ENCODE measurements around the gene ETV2. TPM values are rescaled to one million over a fixed set of nuclear protein-coding genes. Genes with fewer than 3 reads are reported as not detected.
A peak's percentile ranks its signal among the peaks of the same experiment; 100 is the strongest.
"Not testable (repeated sequence)": the region's sequence is repeated elsewhere in the genome, so short reads cannot be mapped to it uniquely, and the experiment has no call there.

ETV2 gene, protein sequence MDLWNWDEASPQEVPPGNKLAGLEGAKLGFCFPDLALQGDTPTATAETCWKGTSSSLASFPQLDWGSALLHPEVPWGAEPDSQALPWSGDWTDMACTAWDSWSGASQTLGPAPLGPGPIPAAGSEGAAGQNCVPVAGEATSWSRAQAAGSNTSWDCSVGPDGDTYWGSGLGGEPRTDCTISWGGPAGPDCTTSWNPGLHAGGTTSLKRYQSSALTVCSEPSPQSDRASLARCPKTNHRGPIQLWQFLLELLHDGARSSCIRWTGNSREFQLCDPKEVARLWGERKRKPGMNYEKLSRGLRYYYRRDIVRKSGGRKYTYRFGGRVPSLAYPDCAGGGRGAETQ
- total RNA-seq, result 0.35 TPM in 1 of 2 replicates, not detected in the other

DNA sequence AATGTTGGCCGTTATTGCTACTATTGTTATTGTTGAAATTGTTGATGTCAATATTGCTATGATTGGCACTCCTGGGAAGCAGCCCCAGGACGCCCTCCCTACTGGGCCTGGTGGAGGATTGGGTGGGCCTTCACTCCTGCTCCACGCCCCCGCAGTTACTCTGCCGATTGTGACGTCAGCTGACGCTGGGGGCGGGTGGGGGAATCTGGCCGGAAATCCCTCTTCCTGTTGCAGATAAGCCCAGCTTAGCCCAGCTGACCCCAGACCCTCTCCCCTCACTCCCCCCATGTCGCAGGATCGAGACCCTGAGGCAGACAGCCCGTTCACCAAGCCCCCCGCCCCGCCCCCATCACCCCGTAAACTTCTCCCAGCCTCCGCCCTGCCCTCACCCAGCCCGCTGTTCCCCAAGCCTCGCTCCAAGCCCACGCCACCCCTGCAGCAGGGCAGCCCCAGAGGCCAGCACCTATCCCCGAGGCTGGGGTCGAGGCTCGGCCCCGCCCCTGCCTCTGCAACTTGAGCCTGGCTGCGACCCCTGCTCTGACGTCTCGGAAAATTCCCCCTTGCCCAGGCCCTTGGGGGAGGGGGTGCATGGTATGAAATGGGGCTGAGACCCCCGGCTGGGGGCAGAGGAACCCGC is at the start of gene ETV2:
ETV2 (plus strand) TSS at position 231 of the 637 bp plus-strand sequence. CDS start 716 bp downstream, outside the sequence.
- DNase-seq (ENCODE audit: low read depth), result no peak
- TF ChIP-seq, protein P1, sequence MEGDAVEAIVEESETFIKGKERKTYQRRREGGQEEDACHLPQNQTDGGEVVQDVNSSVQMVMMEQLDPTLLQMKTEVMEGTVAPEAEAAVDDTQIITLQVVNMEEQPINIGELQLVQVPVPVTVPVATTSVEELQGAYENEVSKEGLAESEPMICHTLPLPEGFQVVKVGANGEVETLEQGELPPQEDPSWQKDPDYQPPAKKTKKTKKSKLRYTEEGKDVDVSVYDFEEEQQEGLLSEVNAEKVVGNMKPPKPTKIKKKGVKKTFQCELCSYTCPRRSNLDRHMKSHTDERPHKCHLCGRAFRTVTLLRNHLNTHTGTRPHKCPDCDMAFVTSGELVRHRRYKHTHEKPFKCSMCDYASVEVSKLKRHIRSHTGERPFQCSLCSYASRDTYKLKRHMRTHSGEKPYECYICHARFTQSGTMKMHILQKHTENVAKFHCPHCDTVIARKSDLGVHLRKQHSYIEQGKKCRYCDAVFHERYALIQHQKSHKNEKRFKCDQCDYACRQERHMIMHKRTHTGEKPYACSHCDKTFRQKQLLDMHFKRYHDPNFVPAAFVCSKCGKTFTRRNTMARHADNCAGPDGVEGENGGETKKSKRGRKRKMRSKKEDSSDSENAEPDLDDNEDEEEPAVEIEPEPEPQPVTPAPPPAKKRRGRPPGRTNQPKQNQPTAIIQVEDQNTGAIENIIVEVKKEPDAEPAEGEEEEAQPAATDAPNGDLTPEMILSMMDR (conservative IDR thresholded peaks at IDR 0.05; ENCODE audit: low read depth, low read length), result no peak
- no peak within 1 kb of the TSS for H3K4me3 ChIP-seq (ENCODE audit: low read depth, low read length)

DNA sequence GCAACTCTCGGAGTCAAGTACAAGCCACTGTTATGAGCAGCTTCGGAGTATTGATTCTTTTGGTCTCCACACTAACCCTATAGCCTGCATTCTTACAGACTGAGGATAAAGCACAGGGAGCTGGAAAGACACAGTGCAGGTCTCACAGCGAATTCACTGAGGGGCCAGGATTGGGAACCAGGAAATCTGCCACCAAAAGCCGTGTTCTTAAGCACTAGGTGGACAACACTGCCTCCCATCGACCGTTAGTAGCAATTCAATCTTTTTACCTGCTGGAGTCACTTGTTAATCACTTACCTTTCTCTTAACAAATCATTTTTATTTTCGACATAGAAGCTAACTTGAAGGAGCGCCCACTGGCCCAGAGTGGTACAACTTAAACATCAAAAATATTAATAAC is 49.3 kb upstream of the ETV2 start:
- H3K4me3 ChIP-seq (ENCODE audit: low read depth, low read length), result no peak overlapping the region
- no peak for DNase-seq (ENCODE audit: low read depth)
- TF ChIP-seq, protein P1 (conservative IDR thresholded peaks at IDR 0.05; ENCODE audit: low read depth, low read length), result peak; percentile 79

DNA sequence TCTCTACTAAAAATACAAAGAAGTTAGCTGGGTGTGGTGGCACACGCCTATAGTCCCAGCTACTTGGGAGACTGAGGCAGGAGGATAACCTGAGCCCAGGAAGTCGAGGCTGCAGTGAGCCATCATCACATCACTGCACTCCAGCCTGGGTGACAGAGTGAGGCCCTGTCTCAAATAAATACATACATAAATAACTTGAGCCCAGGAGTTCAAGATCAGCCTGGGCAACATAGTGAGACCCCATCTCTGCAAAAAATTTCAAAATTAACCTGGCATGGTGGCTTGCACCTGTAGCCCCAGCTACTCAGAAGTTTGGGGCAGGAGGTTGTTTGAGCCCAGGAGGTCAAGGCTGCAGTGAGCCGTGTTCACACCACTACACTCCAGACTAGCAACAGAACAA is 46.5 kb upstream of the ETV2 start:
- H3K4me3 ChIP-seq (ENCODE audit: low read depth, low read length); DNase-seq (ENCODE audit: low read depth): not testable (repeated sequence)

DNA sequence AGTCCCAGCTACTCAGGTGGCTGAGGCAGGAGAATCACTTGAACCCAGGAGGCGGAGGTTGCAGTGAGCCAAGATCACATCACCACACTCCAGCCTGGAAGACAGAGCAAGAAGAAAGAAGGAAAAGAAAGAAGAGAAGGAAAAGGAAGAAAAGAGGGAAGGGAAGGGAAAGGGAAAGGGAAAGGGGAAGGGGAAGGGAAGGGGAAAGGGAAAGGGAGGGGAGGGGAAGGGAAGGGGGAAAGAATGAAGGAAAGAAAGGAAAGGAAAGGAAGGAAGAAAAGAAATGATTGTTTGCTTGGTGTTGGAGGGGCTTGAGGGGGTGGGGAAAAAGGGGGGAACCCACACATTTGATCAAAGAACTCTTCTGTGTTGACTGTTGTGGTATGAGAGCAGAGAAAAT is 45.6 kb upstream of the ETV2 start:
- DNase-seq (ENCODE audit: low read depth), result no peak
- H3K4me3 ChIP-seq (ENCODE audit: low read depth, low read length), result no peak overlapping the region
- TF ChIP-seq, protein P1 (conservative IDR thresholded peaks at IDR 0.05; ENCODE audit: low read depth, low read length), result no peak

DNA sequence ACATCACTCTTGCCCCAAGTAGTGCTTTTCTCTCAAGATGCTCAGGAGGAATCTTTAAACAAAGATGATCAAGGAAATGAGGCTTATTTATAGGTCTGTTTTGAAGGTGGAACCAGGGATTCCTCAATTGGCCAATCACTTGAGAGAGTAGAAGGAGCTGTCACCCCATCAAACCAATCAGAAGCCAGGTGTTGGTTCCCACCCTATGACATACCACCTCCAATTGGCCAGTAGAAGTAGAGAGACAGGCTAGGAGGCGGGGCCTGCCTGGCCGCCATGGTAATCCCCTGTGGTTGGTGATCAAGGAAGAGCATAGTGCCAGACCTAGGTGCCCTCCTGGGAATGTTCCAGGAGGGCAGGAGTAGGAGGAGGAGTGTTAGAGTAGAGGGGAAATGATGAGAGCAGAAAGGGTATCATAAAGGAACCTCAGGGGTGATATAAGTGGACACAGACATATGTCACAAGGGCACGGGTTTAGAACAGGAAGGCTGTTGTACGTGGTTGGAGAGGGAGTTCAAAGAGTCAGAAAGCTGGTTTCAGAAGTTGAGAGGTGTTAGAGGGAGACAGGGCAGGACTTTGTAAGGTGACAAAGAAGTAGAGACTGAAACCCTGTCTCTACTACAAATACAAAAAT is 45.1 kb upstream of the ETV2 start:
- TF ChIP-seq, protein P1 (conservative IDR thresholded peaks at IDR 0.05; ENCODE audit: low read depth, low read length), result no peak
- DNase-seq (ENCODE audit: low read depth), result no peak
- H3K4me3 ChIP-seq (ENCODE audit: low read depth, low read length), result no peak overlapping the region

DNA sequence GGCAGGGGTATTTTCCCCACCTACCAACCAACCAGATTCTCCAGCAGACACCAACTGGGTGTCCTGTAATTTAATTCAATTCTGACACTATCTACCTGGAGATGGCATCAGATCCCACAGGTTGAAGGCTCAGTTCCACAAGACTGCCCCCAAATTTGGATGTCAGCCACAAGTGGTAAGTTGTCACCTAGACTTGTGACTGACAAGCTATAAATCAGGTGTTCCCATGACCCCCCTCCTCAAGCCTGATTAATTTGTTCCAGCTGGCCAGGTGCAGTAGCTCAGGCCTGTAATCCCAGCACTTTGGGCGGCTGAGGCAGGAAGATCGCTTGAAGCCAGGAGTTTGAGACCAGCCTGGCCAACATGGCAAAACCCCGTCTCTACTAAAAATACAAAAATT is 39.6 kb upstream of the ETV2 start:
- TF ChIP-seq, protein P1 (conservative IDR thresholded peaks at IDR 0.05; ENCODE audit: low read depth, low read length), result no peak
- no peak overlapping the region for H3K4me3 ChIP-seq (ENCODE audit: low read depth, low read length)
- no peak for DNase-seq (ENCODE audit: low read depth)

DNA sequence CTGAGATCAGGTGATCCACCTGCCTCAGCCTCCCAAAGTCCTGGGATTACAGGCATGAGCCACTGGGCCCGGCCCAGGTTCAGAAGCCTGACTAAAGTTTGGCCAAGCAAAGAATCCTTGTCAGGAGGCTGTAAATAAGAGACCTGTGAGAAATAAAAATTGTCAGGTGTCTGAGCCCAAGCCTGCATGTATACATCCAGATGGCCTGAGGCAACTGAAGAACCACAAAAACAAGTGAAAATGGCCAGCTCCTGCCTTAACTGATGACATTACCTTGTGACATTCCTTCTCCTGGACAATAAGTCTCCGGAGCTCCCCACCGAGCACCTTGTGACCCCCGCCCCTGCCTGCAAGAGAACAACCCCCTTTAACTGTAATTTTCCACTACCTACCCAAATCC is 37.1 kb upstream of the ETV2 start:
- H3K4me3 ChIP-seq (ENCODE audit: low read depth, low read length); DNase-seq (ENCODE audit: low read depth): not testable (repeated sequence)

DNA sequence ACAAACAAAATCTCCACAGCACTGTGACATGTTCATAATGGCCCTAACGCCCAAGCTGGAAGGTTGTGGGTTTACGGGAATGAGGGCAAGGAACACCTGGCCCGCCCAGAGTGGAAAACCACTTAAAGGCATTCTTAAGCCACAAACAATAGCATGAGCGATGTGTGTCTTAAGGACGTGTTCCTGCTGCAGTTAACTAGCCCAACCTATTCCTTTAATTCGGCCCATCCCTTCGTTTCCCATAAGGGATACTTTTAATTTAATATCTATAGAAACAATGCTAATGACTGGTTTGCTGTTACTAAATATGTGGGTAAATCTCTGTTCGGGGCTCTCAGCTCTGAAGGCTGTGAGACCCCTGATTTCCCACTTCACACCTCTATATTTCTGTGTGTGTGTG is 34.4 kb upstream of the ETV2 start:
- not testable (repeated sequence) for H3K4me3 ChIP-seq (ENCODE audit: low read depth, low read length); DNase-seq (ENCODE audit: low read depth)
